B cell (primary cell): Measurements from ENCODE around the gene IRF1. TPM values are rescaled to one million over a fixed set of nuclear protein-coding genes. Genes with fewer than 3 reads are reported as not detected.
A peak's percentile ranks its signal among the peaks of the same experiment; 100 is the strongest.

ENCODE experiments used
- ATAC-seq: fragments of 200-7000 bp; cut with Tn5 transposase; one replicate; pipeline ENCODE4 v1.10.0; 2021; ENCODE audit warnings: low read depth, mild to moderate bottlenecking, moderate number of reproducible peaks, moderate library complexity
- CTCF ChIA-PET: fragments of 350-600 bp; sonication (Branson Sonifier 250); formaldehyde crosslinking; loops from one replicate; lab custom pipeline; 2021; ENCODE audit warnings: antibody characterized with exemption, inconsistent platforms; lab: Charles Lee
- POLR2A ChIA-PET: fragments of 350-600 bp; sonication (Branson Sonifier 250); formaldehyde crosslinking; loops from one replicate; lab custom pipeline; 2021; ENCODE audit warnings: antibody characterized with exemption; lab: Charles Lee
- DNase-seq: peaks from one replicate; pipeline ENCODE4 v3.0.0; 2013
- H2AFZ ChIP-seq: 2 replicates; pipeline ENCODE4 v1.6.1; 2012; ENCODE audit warnings: mild to moderate bottlenecking, low read depth, low read length; ENCODE audit not compliant: insufficient read depth, poor library complexity, severe bottlenecking
- H3K27ac ChIP-seq, 2 donors: 1 replicate in 1 of 2; 2 replicates in 1 of 2; pipeline ENCODE4 v1.5.1; 2012 to 2013; ENCODE audit warnings: low read length in 2 of 2, mild to moderate bottlenecking in 2 of 2, moderate library complexity in 1 of 2
- H3K27me3 ChIP-seq, 4 experiments: fragments of 200-600 bp in 1 of 4; sonication (generic) in 1 of 4; replicated peaks in 1 of 4; 1 replicate in 2 of 4; 2 replicates in 2 of 4; pipeline versions ENCODE4 v1.6.1 to v1.7.0; 2013 to 2016; ENCODE audit warnings: low read length in 3 of 4, mild to moderate bottlenecking in 2 of 4, mixed read lengths in 1 of 4, moderate library complexity in 1 of 4; ENCODE audit not compliant: insufficient read depth in 4 of 4, control insufficient read depth in 3 of 4; ENCODE audit errors: control extremely low read depth in 1 of 4
- H3K36me3 ChIP-seq, 2 experiments: replicated peaks in 1 of 2; 1 replicate in 1 of 2; 2 replicates in 1 of 2; pipeline versions ENCODE4 v1.6.1 to v1.7.1; 2013; ENCODE audit warnings: low read length in 1 of 2; ENCODE audit not compliant: insufficient read depth in 2 of 2, control insufficient read depth in 1 of 2; ENCODE audit errors: control extremely low read depth in 1 of 2, extremely low read depth in 1 of 2
- H3K4me1 ChIP-seq, 2 donors: fragments of 200-600 bp in 1 of 2; sonication (generic) in 1 of 2; 1 replicate in 1 of 2; 2 replicates in 1 of 2; pipeline versions ENCODE4 v1.5.1 to v1.6.1; 2013 to 2017; ENCODE audit warnings: low read length in 2 of 2; ENCODE audit not compliant: control insufficient read depth in 2 of 2, insufficient read depth in 2 of 2
- H3K4me2 ChIP-seq: replicated peaks from 2 replicates; pipeline ENCODE3; 2012; ENCODE audit warnings: mild to moderate bottlenecking, low read depth, low read length; ENCODE audit not compliant: poor library complexity, severe bottlenecking
- H3K4me3 ChIP-seq, 5 experiments: fragments of 200-600 bp in 1 of 5; sonication (generic) in 1 of 5; 1 replicate in 3 of 5; 2 replicates in 2 of 5; pipeline versions ENCODE4 v1.5.1 to v1.7.0; 2011 to 2016; ENCODE audit warnings: low read length in 4 of 5, mild to moderate bottlenecking in 4 of 5, low read depth in 2 of 5, control low read depth in 1 of 5, moderate library complexity in 1 of 5; ENCODE audit not compliant: insufficient read depth in 1 of 5; ENCODE audit errors: control extremely low read depth in 1 of 5, extremely low read depth in 1 of 5
- H3K79me2 ChIP-seq: fragments of 200-600 bp; sonication (generic); one replicate; pipeline ENCODE4 v1.6.0; 2016; ENCODE audit warnings: low read length; ENCODE audit not compliant: control insufficient read depth, insufficient read depth
- H3K9ac ChIP-seq: fragments of 200-600 bp; sonication (generic); 2 replicates; pipeline ENCODE4 v1.6.1; 2017; ENCODE audit warnings: mild to moderate bottlenecking, low read length, moderate library complexity
- H3K9me3 ChIP-seq, 3 donors: one replicate each; pipeline versions ENCODE4 v1.6.1 to v1.7.1; 2013; ENCODE audit warnings: low read length in 2 of 3; ENCODE audit not compliant: control insufficient read depth in 2 of 3, insufficient read depth in 1 of 3; ENCODE audit errors: control extremely low read depth in 1 of 3
- H4K20me1 ChIP-seq: 2 replicates; pipeline ENCODE4 v1.6.0; 2012; ENCODE audit warnings: mild to moderate bottlenecking, low read length; ENCODE audit not compliant: insufficient read depth, control insufficient read depth, poor library complexity, severe bottlenecking
- H3K27ac Mint-ChIP-seq: one replicate; pipeline ENCODE4 v1.8.0; 2021; ENCODE audit warnings: mixed read lengths
- H3K27me3 Mint-ChIP-seq: one replicate; pipeline ENCODE4 v1.8.0; 2021; ENCODE audit warnings: mixed read lengths
- H3K4me1 Mint-ChIP-seq: one replicate; pipeline ENCODE4 v1.8.0; 2021; ENCODE audit warnings: mixed read lengths
- H3K4me3 Mint-ChIP-seq: one replicate; pipeline ENCODE4 v1.8.0; 2021; ENCODE audit warnings: mixed read lengths
- H3K9me3 Mint-ChIP-seq: one replicate; pipeline ENCODE4 v1.8.0; 2022; ENCODE audit warnings: mixed read lengths; ENCODE audit not compliant: insufficient read depth
- EZH2 ChIP-seq: IDR thresholded peaks from 2 replicates; pipeline ENCODE4 v1.6.1; 2012; ENCODE audit warnings: borderline replicate concordance, low read depth, mild to moderate bottlenecking, moderate library complexity, low read length; ENCODE audit not compliant: insufficient read depth, poor library complexity, severe bottlenecking
- WGBS: methylation state at CpG from one replicate; pipeline ENCODE4 v1.1.5; 2013; ENCODE audit warnings: missing lambda C conversion rate; ENCODE audit not compliant: insufficient coverage; 5-methylcytosine and 5-hydroxymethylcytosine counted together
- intact Hi-C: fragments of 100-400 bp; cut with micrococcal nuclease; formaldehyde crosslinking; loops from one replicate; pipeline ENCODE4 v1.10.0; 2022
- polyA plus RNA-seq: library from polyadenylated mRNA; depleted of rRNA; stranded (reverse); fragments of >200 nt; gene quantifications from 2 replicates; pipeline ENCODE4 v1.2.3, GENCODE V29; 2012
- total RNA-seq, 2 donors: library from RNA; stranded (reverse); fragments of 120-200 nt in 1 of 2; gene quantifications; 1 replicate in 1 of 2; 2 replicates in 1 of 2; pipeline versions ENCODE4 v1.2.3 to v1.2.4, GENCODE V29; 2013 to 2022
- TF ChIP-seq, protein P1 (sequence below): fragments of 200-600 bp; IDR thresholded peaks from one replicate; pipeline ENCODE4 v1.8.0; 2022; ENCODE audit warnings: antibody characterized with exemption, mild to moderate bottlenecking

Gene IRF1
- total and polyA plus RNA-seq, 2 donors (not counting 1 experiment from before 2014, with no cell fraction given), result 173 to 306 TPM

DNA sequence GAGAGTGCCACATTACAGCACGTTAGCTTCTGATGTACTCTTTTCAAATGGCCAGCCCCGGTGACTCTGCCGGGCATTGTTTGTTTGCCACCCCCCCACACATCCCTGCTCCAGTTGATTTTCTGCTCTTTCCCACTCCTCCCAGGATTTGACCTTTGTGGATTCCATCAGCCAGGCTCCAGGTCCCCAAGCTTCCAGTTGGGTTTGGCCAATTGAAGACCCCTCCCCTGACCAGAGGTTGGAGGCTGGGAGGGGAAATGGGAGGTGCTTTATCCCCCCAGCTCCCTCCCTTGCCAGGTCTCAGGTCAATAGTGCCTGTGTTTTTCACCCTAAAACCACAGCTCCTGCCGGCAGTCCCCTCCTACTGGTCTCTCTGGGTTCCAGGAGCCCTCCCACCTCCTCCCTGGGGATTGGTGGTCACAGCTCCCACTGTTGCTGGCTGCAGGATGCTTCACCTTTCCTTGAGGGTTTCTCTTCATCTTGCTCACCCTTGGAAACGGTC lies 34.9 kb downstream of the IRF1 start:
- DNase-seq, result peak; percentile 31
- CTCF ChIA-PET, result interaction anchor here (0.9 to 8.0 kb wide), 11 partner anchors 14 to 45 kb away, joined by 3 to 128 read pairs (median 26); partner anchors contain the start of gene IRF1

DNA sequence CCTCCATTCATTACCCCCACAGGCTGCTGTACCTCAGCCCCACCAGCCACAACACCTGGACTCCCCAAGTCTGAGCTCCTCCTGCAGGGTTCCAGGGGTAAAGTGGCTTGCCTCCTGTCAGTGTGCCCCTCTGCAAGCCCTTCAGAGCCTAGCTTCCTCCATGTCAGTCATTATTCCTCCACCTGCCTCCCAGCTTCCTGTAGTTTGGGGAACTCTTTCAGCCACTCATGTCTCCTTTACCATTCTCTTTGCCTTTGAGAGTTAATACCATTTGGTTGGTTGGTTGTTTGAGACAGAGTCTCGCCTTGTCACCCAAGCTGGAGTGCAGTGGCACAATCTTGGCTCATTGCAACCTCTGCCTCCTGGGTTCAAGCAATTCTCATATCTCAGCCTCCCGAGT lies 36.2 kb downstream of the IRF1 start:
- H3K4me1 Mint-ChIP-seq, result peaks cover 72% of the 10 kb centered on the region
- H3K27ac ChIP-seq, result peak overlapping the region in 1 of 2 donors; percentile 93
- no peaks in the 10 kb centered on the region for H3K9me3 ChIP-seq
- no peaks in the 10 kb centered on the region for H3K27me3 Mint-ChIP-seq
- WGBS, result 100% methylated on average over 2 of the region's 2 CpGs
- H3K36me3 ChIP-seq, result peaks cover 0 to 26% of the 10 kb centered on the region in 2 experiments
- no peak overlapping the region for H2AFZ ChIP-seq
- no peaks in the 10 kb centered on the region for H3K27me3 ChIP-seq
- H3K27ac Mint-ChIP-seq, result peak overlapping the region; percentile 99
- H3K4me3 Mint-ChIP-seq, result no peak overlapping the region
- no peaks in the 10 kb centered on the region for H3K9me3 Mint-ChIP-seq
- no peak overlapping the region for H3K9ac ChIP-seq
- peaks cover 30% of the 10 kb centered on the region for H3K79me2 ChIP-seq
- ChIA-PET POLR2A (interaction anchor here (0.6 to 7.1 kb wide), 6 partner anchors 13 to 46 kb away, joined by 3 to 77 read pairs (median 3); partner anchors contain the start of gene IRF1), CTCF (interaction anchor here (1.4 to 8.0 kb wide), 6 partner anchors 15 to 43 kb away, joined by 3 to 128 read pairs (median 66); partner anchors contain the start of gene IRF1)
- peak overlapping the region; percentile 1 for H3K4me2 ChIP-seq
- no peak for TF ChIP-seq EZH2
- TF ChIP-seq, protein P1, sequence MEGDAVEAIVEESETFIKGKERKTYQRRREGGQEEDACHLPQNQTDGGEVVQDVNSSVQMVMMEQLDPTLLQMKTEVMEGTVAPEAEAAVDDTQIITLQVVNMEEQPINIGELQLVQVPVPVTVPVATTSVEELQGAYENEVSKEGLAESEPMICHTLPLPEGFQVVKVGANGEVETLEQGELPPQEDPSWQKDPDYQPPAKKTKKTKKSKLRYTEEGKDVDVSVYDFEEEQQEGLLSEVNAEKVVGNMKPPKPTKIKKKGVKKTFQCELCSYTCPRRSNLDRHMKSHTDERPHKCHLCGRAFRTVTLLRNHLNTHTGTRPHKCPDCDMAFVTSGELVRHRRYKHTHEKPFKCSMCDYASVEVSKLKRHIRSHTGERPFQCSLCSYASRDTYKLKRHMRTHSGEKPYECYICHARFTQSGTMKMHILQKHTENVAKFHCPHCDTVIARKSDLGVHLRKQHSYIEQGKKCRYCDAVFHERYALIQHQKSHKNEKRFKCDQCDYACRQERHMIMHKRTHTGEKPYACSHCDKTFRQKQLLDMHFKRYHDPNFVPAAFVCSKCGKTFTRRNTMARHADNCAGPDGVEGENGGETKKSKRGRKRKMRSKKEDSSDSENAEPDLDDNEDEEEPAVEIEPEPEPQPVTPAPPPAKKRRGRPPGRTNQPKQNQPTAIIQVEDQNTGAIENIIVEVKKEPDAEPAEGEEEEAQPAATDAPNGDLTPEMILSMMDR, result no peak
- H3K4me3 ChIP-seq, result no peak overlapping the region
- H3K4me1 ChIP-seq, result peaks cover 62 to 66% of the 10 kb centered on the region in 2 donors
- intact Hi-C loops, result no loop called here
- no peak for DNase-seq
- H4K20me1 ChIP-seq, result no peaks in the 10 kb centered on the region
- ATAC-seq, result no peak

More for the DNA sequence above, 34.9 kb downstream of the IRF1 start:
- Histone ChIP-seq H3K9ac (peak overlapping the region; percentile 34), H3K4me2 (peak overlapping the region; percentile 73), H3K79me2 (peaks cover 34% of the 10 kb centered on the region), H3K27me3 (no peaks in the 10 kb centered on the region), H4K20me1 (no peaks in the 10 kb centered on the region), H3K9me3 (no peaks in the 10 kb centered on the region), H3K4me3 (peak overlapping the region in 4 of 5 experiments; percentile 12 to 42 (median 26)), H3K27ac (peak overlapping the region; percentile 88 to 93), H2AFZ (no peak overlapping the region), H3K4me1 (peaks cover 75 to 79% of the 10 kb centered on the region in 2 donors), H3K36me3 (peaks cover 0 to 20% of the 10 kb centered on the region in 2 experiments)
- Mint-ChIP-seq H3K27me3 (no peaks in the 10 kb centered on the region), H3K9me3 (no peaks in the 10 kb centered on the region), H3K4me3 (peak overlapping the region; percentile 74), H3K4me1 (peaks cover 85% of the 10 kb centered on the region), H3K27ac (peak overlapping the region; percentile 99)
- no peak for ATAC-seq
- 38% methylated on average over 3 of the region's 5 CpGs for WGBS
- no peak for TF ChIP-seq EZH2
- TF ChIP-seq, protein P1, result no peak
- intact Hi-C loops, result loop anchor here (1.0 to 2.0 kb wide), 7 partner anchors 9 to 40 kb away; partner anchors contain the start of gene IRF1
- POLR2A ChIA-PET, result interaction anchor here (0.8 to 7.1 kb wide), 11 partner anchors 10 to 44 kb away, joined by 3 to 77 read pairs (median 14); partner anchors contain the start of gene IRF1
